Nephron progenitor cell (in vitro differentiated cells): Measurements from ENCODE around the gene ATIC.
A peak's percentile ranks its signal among the peaks of the same experiment; 100 is the strongest.

ENCODE experiments used
- DNase-seq: peaks from one replicate; pipeline ENCODE4 v3.0.0; 2021
- H3K27ac Mint-ChIP-seq: 2 replicates; pipeline ENCODE4 v1.8.0; 2021; ENCODE audit warnings: mild to moderate bottlenecking, moderate library complexity, mixed read lengths
- H3K27me3 Mint-ChIP-seq: 2 replicates; pipeline ENCODE4 v1.8.0; 2021; ENCODE audit warnings: mild to moderate bottlenecking, low read depth, mixed read lengths; ENCODE audit not compliant: poor library complexity
- H3K36me3 Mint-ChIP-seq: 2 replicates; pipeline ENCODE4 v1.8.0; 2021; ENCODE audit warnings: low read depth, mixed read lengths
- H3K4me1 Mint-ChIP-seq: 2 replicates; pipeline ENCODE4 v1.8.0; 2021; ENCODE audit warnings: mixed read lengths
- H3K4me3 Mint-ChIP-seq: 2 replicates; pipeline ENCODE4 v1.8.0; 2021; ENCODE audit warnings: mild to moderate bottlenecking, moderate library complexity, mixed read lengths
- H3K9me3 Mint-ChIP-seq: 2 replicates; pipeline ENCODE4 v1.8.0; 2021; ENCODE audit warnings: mild to moderate bottlenecking, moderate library complexity, mixed read lengths
- CTCF ChIP-seq: fragments of 200-600 bp; sonication (generic); IDR thresholded peaks from 2 replicates; pipeline ENCODE4 v1.5.0; 2021; ENCODE audit warnings: antibody characterized with exemption

ATIC gene

GRCh38 chr2:215366440-215367032, 54.7 kb downstream of the ATIC start:
- Mint-ChIP-seq H3K9me3 (no peaks in the 10 kb centered on the region), H3K27ac (no peak overlapping the region), H3K4me3 (no peak overlapping the region), H3K36me3 (peaks cover 87% of the 10 kb centered on the region), H3K4me1 (no peaks in the 10 kb centered on the region), H3K27me3 (no peaks in the 10 kb centered on the region)
- TF ChIP-seq CTCF: no peak
- DNase-seq: no peak

GRCh38 chr2:215367662-215368492, 56.0 kb downstream of the ATIC start:
- H3K27ac Mint-ChIP-seq: no peak overlapping the region
- peaks cover 88% of the 10 kb centered on the region for H3K36me3 Mint-ChIP-seq
- no peak for TF ChIP-seq CTCF
- no peak overlapping the region for H3K4me3 Mint-ChIP-seq
- H3K9me3 Mint-ChIP-seq: no peaks in the 10 kb centered on the region
- H3K27me3 Mint-ChIP-seq: peaks cover 3% of the 10 kb centered on the region
- no peaks in the 10 kb centered on the region for H3K4me1 Mint-ChIP-seq
- no peak for DNase-seq

- Mint-ChIP-seq H3K4me3 (no peak overlapping the region), H3K27ac (no peak overlapping the region), H3K36me3 (peaks cover 88% of the 10 kb centered on the region), H3K27me3 (peaks cover 3% of the 10 kb centered on the region), H3K4me1 (no peaks in the 10 kb centered on the region), H3K9me3 (no peaks in the 10 kb centered on the region)
- no peak for TF ChIP-seq CTCF
- no peak for DNase-seq
These were observed 56.6 kb downstream of the ATIC start for GRCh38 chr2:215368493-215368809.

GRCh38 chr2:215369181-215369760, 57.4 kb downstream of the ATIC start:
- H3K4me1 Mint-ChIP-seq: no peaks in the 10 kb centered on the region
- H3K9me3 Mint-ChIP-seq: no peaks in the 10 kb centered on the region
- no peak for TF ChIP-seq CTCF
- H3K36me3 Mint-ChIP-seq: peaks cover 88% of the 10 kb centered on the region
- H3K27ac Mint-ChIP-seq: peak overlapping the region; percentile 45
- H3K4me3 Mint-ChIP-seq: no peak overlapping the region
- H3K27me3 Mint-ChIP-seq: peaks cover 3% of the 10 kb centered on the region
- no peak for DNase-seq

- Mint-ChIP-seq H3K4me3 (no peak overlapping the region), H3K27me3 (peaks cover 3% of the 10 kb centered on the region), H3K36me3 (peaks cover 88% of the 10 kb centered on the region), H3K9me3 (no peaks in the 10 kb centered on the region), H3K27ac (peak overlapping the region; percentile 96), H3K4me1 (no peaks in the 10 kb centered on the region)
- no peak for DNase-seq
- TF ChIP-seq CTCF: no peak
These were observed 58.5 kb downstream of the ATIC start for GRCh38 chr2:215370112-215370965.
